Fibroblast of mammary gland (primary cell): ENCODE measurements around the gene AHCYL1.

Experiments
- DNase-seq: peaks from one replicate; pipeline ENCODE4 v3.0.0-alpha.2; 2010; ENCODE audit warnings: low read depth
- H3K4me3 ChIP-seq: 2 replicates; pipeline ENCODE4 v1.5.1; 2011; ENCODE audit warnings: low read depth, mild to moderate bottlenecking, low read length, moderate library complexity; ENCODE audit not compliant: control insufficient read depth
- CTCF ChIP-seq: conservative IDR thresholded peaks from 2 replicates; pipeline ENCODE4 v1.5.1; 2011; ENCODE audit warnings: low read depth, low read length, inconsistent platforms; ENCODE audit not compliant: control insufficient read depth, insufficient read depth

Gene AHCYL1

DNA sequence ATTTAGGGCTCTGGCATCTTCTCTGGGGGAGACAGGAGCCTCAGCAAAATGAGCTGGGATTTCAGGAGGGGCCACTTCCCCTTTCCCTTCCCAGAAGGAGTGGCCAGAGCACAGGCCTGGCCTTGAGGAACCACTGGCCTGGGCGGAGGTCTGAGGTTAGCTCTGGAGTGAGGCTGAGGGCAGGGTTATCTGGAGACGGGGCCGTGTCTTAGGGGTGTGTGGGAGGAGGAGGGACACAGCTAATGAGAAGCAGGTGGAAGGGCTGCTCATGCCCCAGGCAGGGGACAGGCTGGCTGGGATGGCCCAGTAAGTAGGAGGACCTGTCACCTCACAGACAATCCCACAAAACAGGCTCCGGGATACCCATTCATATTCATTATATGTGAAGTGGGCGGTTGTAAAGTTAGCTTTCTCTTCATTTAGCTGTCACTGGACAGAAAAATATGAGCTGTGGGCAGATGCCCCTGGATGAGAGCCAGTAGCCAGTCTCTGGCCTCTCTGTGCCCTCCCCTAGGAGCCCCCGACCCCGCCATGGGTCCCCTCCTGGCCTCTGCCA, 73.5 kb downstream of the AHCYL1 start:
- TF ChIP-seq CTCF, result no peak
- H3K4me3 ChIP-seq, result no peak overlapping the region
- DNase-seq, result no peak

GRCh38 chr1:110058591-110058990, 74.0 kb downstream of the AHCYL1 start:
- H3K4me3 ChIP-seq, result no peak overlapping the region
- no peak for TF ChIP-seq CTCF
- DNase-seq, result no peak

GRCh38 chr1:110059133-110059863, 74.7 kb downstream of the AHCYL1 start:
- no peak for DNase-seq
- no peak overlapping the region for H3K4me3 ChIP-seq

DNA sequence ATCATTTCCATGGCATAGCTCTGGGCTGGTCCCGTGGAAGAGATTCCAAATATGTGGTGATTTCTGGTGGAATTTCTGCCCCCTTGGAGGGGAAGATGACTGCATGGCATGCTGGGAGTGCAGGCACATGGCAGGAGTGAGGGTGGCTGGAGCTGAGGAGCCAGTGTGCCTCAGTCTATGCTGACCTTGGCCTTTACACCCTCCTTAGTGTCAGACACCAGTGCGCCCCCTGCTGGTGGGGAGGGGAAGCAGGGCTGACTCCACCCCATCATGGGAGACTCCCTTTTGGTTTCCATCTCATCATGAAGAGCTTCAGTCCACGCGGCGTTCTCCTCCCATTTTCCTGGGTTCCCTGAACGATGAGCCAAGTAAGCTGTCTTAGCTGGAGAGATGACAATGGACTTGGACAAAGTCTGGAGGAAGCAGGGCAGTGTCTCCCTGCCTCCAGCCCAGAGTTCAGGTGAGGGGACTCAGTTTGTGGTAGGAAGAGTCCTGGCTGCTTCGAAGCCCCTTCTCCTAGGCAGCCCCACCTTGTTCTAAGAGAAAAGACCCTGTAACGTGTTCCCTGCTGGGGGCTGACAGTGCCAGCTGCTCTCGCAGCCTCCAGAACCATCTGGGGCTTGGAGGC, 75.6 kb downstream of the AHCYL1 start:
- peak; percentile 76 for TF ChIP-seq CTCF
- peak; percentile 36 for DNase-seq

More at GRCh38 chr1:110059133-110059863, 74.7 kb downstream of the AHCYL1 start:
- TF ChIP-seq CTCF, result no peak

DNA sequence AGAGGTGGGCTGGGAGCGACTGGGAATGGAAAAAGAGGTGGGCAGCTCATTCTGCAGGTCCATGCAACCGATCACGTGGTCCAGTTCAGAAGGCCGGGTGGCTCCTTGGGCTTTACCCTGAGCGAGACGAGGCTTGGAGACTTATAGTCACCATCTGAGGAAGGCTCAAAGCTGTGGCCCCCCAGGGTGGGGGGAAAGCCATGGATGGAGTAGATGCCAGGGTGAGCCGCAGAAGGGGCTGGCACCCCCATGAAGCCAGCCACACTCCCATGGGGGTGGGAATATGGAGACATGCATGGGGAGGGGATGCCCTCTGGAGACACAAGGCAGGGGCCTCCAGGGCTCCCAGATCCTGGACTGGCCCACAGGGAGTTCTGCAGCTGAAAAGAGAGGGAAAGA, 76.1 kb downstream of the AHCYL1 start:
- no peak for DNase-seq
- TF ChIP-seq CTCF, result no peak
- H3K4me3 ChIP-seq, result no peak overlapping the region

More for the DNA sequence above, 75.6 kb downstream of the AHCYL1 start:
- no peak overlapping the region for H3K4me3 ChIP-seq

- H3K4me3 ChIP-seq, result no peak overlapping the region
- no peak for TF ChIP-seq CTCF
- DNase-seq, result no peak
Measured at GRCh38 chr1:110061341-110061740, 76.8 kb downstream of the AHCYL1 start.
